Measurements from ENCODE around the gene REEP1.

DNA sequence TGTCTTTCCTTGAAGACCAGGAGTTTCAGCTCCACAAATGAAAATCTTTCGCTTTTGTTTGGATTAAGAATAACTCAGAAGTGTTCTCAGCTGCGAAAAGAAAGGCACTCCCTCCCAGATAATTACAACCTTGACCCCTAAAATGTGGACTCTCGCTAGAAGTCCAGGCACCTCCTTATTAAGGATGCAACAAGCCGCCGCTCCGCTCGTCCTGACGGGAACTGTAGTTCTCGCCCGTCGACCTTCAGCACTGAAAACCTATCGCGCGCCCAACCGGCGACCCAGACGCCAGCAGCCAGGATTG lies 142.7 kb downstream of the REEP1 start:
- TF ChIP-seq POLR2AphosphoS5 (IDR thresholded peaks at IDR 0.05; ENCODE audit: low read depth, low read length), result no peak
- TF ChIP-seq, protein P1, sequence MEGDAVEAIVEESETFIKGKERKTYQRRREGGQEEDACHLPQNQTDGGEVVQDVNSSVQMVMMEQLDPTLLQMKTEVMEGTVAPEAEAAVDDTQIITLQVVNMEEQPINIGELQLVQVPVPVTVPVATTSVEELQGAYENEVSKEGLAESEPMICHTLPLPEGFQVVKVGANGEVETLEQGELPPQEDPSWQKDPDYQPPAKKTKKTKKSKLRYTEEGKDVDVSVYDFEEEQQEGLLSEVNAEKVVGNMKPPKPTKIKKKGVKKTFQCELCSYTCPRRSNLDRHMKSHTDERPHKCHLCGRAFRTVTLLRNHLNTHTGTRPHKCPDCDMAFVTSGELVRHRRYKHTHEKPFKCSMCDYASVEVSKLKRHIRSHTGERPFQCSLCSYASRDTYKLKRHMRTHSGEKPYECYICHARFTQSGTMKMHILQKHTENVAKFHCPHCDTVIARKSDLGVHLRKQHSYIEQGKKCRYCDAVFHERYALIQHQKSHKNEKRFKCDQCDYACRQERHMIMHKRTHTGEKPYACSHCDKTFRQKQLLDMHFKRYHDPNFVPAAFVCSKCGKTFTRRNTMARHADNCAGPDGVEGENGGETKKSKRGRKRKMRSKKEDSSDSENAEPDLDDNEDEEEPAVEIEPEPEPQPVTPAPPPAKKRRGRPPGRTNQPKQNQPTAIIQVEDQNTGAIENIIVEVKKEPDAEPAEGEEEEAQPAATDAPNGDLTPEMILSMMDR (IDR thresholded peaks at IDR 0.05), result no peak
- no peak for TF ChIP-seq SIN3A (IDR thresholded peaks at IDR 0.05; ENCODE audit: borderline replicate concordance, insufficient read depth, low read depth, low read length)
- no peak; the same call in 1 of the 2 replicates for TF ChIP-seq TCF7L2 (IDR thresholded peaks at IDR 0.05; ENCODE audit: low read depth, low read length)
- TF ChIP-seq, protein P2, sequence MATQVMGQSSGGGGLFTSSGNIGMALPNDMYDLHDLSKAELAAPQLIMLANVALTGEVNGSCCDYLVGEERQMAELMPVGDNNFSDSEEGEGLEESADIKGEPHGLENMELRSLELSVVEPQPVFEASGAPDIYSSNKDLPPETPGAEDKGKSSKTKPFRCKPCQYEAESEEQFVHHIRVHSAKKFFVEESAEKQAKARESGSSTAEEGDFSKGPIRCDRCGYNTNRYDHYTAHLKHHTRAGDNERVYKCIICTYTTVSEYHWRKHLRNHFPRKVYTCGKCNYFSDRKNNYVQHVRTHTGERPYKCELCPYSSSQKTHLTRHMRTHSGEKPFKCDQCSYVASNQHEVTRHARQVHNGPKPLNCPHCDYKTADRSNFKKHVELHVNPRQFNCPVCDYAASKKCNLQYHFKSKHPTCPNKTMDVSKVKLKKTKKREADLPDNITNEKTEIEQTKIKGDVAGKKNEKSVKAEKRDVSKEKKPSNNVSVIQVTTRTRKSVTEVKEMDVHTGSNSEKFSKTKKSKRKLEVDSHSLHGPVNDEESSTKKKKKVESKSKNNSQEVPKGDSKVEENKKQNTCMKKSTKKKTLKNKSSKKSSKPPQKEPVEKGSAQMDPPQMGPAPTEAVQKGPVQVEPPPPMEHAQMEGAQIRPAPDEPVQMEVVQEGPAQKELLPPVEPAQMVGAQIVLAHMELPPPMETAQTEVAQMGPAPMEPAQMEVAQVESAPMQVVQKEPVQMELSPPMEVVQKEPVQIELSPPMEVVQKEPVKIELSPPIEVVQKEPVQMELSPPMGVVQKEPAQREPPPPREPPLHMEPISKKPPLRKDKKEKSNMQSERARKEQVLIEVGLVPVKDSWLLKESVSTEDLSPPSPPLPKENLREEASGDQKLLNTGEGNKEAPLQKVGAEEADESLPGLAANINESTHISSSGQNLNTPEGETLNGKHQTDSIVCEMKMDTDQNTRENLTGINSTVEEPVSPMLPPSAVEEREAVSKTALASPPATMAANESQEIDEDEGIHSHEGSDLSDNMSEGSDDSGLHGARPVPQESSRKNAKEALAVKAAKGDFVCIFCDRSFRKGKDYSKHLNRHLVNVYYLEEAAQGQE (IDR thresholded peaks at IDR 0.05; ENCODE audit: insufficient read depth in 1 of 2, low read depth in 2 of 2, low read length in 1 of 2), result no peak

Measured in Panc1 (cell line).